HG03575 (cell line): ENCODE measurements around the gene TOLLIP.
"Not testable (repeated sequence)": the region's sequence is repeated elsewhere in the genome, so short reads cannot be mapped to it uniquely, and the experiment has no call there.

Experiments
- ATAC-seq: cut with Tn5 transposase; IDR thresholded peaks from one replicate; pipeline ENCODE4 v1.9.1; 2021; ENCODE audit not compliant: unreplicated experiment, insufficient number of reproducible peaks, low FRiP score; ENCODE audit errors: extremely low read depth

The TOLLIP gene

GRCh38 chr11:1309498-1310317 lies at the start of gene TOLLIP:
Gene TOLLIP, minus strand, starts transcription at chr11:1309632. Its CDS starts 134 bp downstream, at chr11:1309498.
- no peak for ATAC-seq

GRCh38 chr11:1358931-1359330 lies 49.5 kb upstream of the TOLLIP start:
- not testable (repeated sequence) for ATAC-seq

GRCh38 chr11:1358286-1358685 lies 48.9 kb upstream of the TOLLIP start:
- no peak for ATAC-seq

GRCh38 chr11:1356478-1356960 lies 47.1 kb upstream of the TOLLIP start:
- ATAC-seq, result no peak

- no peak for ATAC-seq
Measured at GRCh38 chr11:1356007-1356435, 46.6 kb upstream of the TOLLIP start.

GRCh38 chr11:1354125-1354938 lies 44.9 kb upstream of the TOLLIP start:
- no peak for ATAC-seq

- ATAC-seq, result no peak
Measured at GRCh38 chr11:1353383-1354124, 44.1 kb upstream of the TOLLIP start.

- no peak for ATAC-seq
Measured at GRCh38 chr11:1352696-1353382, 43.4 kb upstream of the TOLLIP start.

GRCh38 chr11:1351278-1351937 lies 42.0 kb upstream of the TOLLIP start:
- no peak for ATAC-seq

- ATAC-seq, result no peak
Measured at GRCh38 chr11:1350086-1350725, 40.8 kb upstream of the TOLLIP start.

- no peak for ATAC-seq
Measured at GRCh38 chr11:1349327-1350041, 40.1 kb upstream of the TOLLIP start.

- ATAC-seq, result no peak
Measured at GRCh38 chr11:1348796-1349326, 39.4 kb upstream of the TOLLIP start.

- no peak for ATAC-seq
Measured at GRCh38 chr11:1348146-1348795, 38.8 kb upstream of the TOLLIP start.

- ATAC-seq, result not testable (repeated sequence)
Measured at GRCh38 chr11:1347411-1347999, 38.1 kb upstream of the TOLLIP start.

- ATAC-seq, result no peak
Measured at GRCh38 chr11:1346669-1347390, 37.4 kb upstream of the TOLLIP start.
